WI38 (cell line): ENCODE measurements around the gene GPR17.

Source experiments
- H3K4me3 ChIP-seq: 2 replicates; pipeline ENCODE4 v1.5.1; 2011; ENCODE audit warnings: low read depth, mild to moderate bottlenecking, control low read depth, low read length
- TF ChIP-seq, protein P1 (sequence below): IDR thresholded peaks from 2 replicates; pipeline ENCODE4 v1.5.1; 2012; ENCODE audit warnings: low read depth, mild to moderate bottlenecking, control low read depth, low read length

Gene GPR17

DNA sequence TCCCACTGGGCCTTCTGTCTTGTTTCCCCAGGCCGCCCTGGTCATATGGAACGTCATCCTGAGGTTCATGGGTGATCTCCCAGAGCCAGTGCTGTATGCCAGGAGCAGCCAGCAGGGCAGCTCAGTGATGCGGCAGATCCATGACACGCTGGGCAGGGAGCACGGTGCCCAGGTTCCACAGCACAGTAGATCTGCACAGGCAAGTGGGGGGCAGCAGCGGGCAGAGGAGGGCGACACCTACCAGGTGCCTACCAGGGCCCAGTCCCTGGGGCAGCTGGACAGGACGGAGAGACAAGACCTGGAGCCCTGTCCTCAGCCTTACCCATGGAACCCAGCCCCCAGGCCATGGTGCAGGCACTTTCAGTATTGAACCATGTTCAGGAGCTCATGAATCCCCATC is 36.1 kb upstream of the GPR17 start:
- H3K4me3 ChIP-seq = no peak overlapping the region
- TF ChIP-seq, protein P1, sequence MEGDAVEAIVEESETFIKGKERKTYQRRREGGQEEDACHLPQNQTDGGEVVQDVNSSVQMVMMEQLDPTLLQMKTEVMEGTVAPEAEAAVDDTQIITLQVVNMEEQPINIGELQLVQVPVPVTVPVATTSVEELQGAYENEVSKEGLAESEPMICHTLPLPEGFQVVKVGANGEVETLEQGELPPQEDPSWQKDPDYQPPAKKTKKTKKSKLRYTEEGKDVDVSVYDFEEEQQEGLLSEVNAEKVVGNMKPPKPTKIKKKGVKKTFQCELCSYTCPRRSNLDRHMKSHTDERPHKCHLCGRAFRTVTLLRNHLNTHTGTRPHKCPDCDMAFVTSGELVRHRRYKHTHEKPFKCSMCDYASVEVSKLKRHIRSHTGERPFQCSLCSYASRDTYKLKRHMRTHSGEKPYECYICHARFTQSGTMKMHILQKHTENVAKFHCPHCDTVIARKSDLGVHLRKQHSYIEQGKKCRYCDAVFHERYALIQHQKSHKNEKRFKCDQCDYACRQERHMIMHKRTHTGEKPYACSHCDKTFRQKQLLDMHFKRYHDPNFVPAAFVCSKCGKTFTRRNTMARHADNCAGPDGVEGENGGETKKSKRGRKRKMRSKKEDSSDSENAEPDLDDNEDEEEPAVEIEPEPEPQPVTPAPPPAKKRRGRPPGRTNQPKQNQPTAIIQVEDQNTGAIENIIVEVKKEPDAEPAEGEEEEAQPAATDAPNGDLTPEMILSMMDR = no peak

DNA sequence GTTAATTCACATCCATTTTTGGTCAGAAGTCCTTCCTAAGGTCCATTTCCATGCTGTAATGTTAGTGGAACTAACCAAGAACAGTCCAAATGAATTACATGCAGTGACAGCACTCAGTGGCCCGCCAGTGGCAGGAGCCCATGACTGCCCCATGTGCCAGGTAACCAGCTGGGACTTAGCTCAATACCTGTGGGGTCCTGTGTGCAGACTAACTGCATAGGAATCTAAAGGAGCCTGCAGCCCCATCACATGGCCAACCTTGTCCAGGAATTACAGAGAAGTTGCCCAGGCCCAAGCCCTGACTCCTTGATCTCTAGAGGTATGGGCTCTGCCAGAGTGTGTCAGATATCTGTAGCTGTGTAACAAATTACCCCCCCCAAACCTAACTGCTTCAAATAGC is 35.4 kb upstream of the GPR17 start:
- TF ChIP-seq, protein P1 = no peak
- no peak overlapping the region for H3K4me3 ChIP-seq

DNA sequence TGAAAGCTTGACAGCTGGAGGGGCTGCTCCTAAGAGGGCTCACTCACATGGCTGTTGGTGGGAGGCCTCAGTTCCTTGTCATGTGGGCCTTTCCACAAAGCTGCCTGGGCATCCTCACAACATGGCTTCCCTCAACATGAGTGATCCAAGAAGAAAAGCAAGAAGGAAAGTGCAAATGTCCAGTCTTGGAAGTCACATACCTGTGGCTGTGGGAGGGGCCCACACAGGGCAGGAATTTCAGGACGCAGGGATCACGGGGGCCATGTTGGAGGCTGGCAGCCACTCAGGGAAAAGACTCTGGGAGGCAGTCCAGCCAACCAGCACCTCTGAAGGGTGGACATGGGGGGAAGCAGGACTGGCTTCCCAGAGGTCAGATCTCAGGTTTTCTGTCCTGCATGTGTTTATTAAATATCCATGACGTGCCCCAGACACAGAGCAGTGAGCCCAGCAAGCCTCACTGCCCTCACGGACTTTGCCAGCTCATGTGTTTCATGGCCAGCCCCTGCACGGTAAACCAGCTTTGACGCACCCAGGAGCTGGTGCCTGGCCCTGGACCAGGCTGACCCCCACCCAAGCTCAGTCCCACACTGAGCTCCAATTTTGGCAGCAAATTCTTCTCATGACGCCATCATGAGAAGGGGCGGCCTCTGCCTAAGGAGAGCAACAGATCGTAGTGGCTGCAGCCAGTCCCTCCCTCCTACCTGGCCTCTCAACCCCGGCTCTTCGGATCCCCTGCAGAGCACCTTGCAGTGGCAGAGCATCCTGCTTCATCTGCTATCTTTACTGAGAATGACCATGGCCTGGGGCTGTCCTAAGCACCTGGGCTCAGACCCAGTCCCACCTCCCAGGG is 34.7 kb upstream of the GPR17 start:
- TF ChIP-seq, protein P1 = no peak

DNA sequence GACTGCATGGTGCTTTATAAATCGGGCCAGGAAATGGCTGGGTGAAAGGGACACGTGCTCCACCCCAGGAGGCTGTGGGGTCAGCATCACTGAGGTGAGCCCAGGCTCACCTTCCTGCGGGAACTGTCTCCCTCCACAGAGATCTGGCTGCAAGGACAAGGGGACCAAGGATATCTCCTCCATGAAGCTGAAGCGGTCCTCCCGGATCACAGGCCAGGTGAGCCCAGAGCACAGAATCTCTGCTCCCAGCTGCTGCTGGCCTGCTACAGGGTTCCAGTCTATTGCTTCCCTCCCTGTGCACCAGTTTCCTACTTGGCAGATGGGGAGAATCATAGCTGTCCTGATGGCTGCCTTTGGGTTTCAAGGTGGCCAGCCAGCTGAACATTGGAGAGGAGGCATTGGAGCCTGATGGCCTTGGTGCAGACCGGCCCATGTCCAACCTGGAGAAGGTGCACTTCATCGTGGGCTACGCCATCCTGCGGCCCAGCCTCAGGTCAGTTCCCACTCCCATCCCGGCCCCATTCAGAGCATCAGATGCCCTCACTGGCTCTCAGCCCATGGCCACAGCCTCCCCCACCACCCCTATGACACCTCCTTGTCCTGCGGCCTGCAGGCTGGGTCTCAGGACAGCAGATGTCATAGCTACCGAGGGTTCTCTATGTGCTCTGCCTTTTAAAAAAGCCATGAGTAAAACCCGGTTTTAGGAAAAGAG is 33.7 kb upstream of the GPR17 start:
- H3K4me3 ChIP-seq = no peak overlapping the region
- TF ChIP-seq, protein P1 = no peak

More for the DNA sequence above, 34.7 kb upstream of the GPR17 start:
- no peak overlapping the region for H3K4me3 ChIP-seq

DNA sequence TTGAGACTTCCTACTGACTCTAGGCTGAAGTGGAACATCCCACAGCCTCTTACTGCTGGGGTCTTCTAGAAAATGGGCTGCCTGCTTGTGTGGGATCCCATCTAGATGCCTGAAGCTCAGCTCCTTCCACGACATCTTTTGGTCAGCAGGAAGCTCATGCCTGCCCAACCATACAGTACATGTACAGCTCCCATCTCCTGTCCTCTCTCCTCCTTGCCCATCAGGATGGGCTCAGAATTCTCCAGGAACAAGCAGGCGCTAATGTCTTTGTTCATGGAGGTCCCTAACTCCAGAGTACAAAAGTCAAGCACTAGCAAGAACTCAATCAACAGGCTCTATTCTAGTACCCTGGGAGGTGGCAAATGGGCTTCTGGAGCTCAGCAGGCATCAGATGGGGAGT is 31.7 kb upstream of the GPR17 start:
- H3K4me3 ChIP-seq = no peak overlapping the region
- TF ChIP-seq, protein P1 = no peak

DNA sequence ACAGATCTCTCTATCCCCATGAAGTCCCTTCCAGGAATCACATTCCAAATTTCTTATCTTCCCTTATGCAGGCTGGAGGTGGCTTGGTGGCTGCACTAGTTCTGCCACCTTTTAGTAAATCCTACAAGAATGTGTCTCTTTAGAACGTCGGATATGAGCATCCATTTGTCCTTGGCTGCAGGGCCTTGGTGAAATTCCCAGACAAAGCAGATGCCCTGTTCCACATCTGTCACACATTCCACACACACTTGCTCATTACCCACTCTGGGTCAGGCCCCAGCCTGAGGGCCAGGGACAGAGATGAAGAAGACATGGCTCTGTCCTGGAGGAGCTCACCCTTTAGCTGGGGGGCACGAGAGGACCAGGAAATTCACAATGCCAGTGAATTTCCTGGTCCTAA is 31.2 kb upstream of the GPR17 start:
- TF ChIP-seq, protein P1 = no peak
- H3K4me3 ChIP-seq = no peak overlapping the region
